Activated T-helper 17 cell treated with anti-CD3 and anti-CD28 coated beads, Interleukin-2, amount 50 U/mL, for 72 hours (primary cell): ENCODE results near the gene FRMD1. TPM values are rescaled to one million over a fixed set of nuclear protein-coding genes. Genes with fewer than 3 reads are reported as not detected.

ENCODE experiments used
- ATAC-seq: fragments of 150-1000 bp; cut with Tn5 transposase; replicated peaks from 2 replicates; pipeline ENCODE4 v1.10.0; 2021; ENCODE audit warnings: mild to moderate bottlenecking, moderate library complexity
- H3K27ac Mint-ChIP-seq: one replicate; pipeline ENCODE4 v1.8.0; 2022; ENCODE audit warnings: mixed read lengths
- H3K27me3 Mint-ChIP-seq: one replicate; pipeline ENCODE4 v1.8.0; 2022; ENCODE audit warnings: mixed read lengths
- H3K36me3 Mint-ChIP-seq: one replicate; pipeline ENCODE4 v1.8.0; 2022; ENCODE audit warnings: low read depth, mild to moderate bottlenecking, mixed read lengths
- H3K4me1 Mint-ChIP-seq: one replicate; pipeline ENCODE4 v1.8.0; 2022; ENCODE audit warnings: mixed read lengths
- H3K4me3 Mint-ChIP-seq: one replicate; pipeline ENCODE4 v1.8.0; 2022; ENCODE audit warnings: mild to moderate bottlenecking, mixed read lengths
- H3K9me3 Mint-ChIP-seq: one replicate; pipeline ENCODE4 v1.8.0; 2022; ENCODE audit warnings: mixed read lengths
- total RNA-seq, 2 donors: library from RNA; stranded (reverse); gene quantifications; one replicate each; pipeline ENCODE4 v1.2.3, GENCODE V29; 2022

The FRMD1 gene
- total RNA-seq, 2 donors from 2014 or later: not detected

DNA sequence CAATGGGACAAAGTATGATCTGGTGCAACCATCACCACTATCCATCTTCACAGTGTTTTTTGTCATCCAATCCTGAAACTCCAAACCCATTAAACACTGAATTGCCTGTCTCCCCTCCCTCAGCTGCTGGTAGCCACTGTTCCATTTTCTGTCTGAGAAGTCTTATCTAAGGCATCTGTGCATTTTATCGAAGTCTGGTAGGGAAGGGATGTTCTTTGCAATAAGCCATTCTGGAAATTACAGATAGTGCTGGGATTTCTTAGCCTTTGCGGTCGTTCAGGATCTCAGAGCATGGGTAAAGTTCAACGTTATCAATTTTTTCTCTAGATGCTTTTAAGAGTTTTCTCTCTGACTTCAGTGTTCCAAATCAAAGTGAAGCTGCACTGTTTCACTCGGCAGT, 57.4 kb downstream of the FRMD1 start:
- Mint-ChIP-seq H3K9me3 (no peaks in the 10 kb centered on the region), H3K27me3 (peaks cover 15% of the 10 kb centered on the region)
- no peak for ATAC-seq

DNA sequence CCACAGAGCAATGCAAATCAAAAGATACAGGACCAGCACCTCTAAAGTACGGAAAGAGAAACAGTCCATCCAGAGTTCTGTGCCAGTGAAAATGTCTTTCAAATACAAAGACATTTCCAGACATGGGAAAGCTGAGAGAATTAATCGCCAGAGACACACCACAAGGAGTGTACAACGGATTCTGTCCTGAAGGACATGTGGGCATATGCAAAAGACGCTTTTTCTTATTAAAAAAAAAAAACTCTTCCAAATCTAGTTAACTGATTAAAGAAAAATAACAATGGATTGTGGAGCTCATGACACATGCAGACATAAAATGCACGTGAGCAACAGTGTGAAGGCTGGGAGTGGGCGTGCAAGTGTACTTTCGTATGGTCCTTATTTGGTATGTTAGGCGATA, 58.8 kb downstream of the FRMD1 start:
- H3K4me3 Mint-ChIP-seq: no peak overlapping the region
- H3K27ac Mint-ChIP-seq: no peak overlapping the region
- no peaks in the 10 kb centered on the region for H3K36me3 Mint-ChIP-seq
- no peaks in the 10 kb centered on the region for H3K9me3 Mint-ChIP-seq
- H3K27me3 Mint-ChIP-seq: peaks cover 11% of the 10 kb centered on the region
- no peak for ATAC-seq
- no peaks in the 10 kb centered on the region for H3K4me1 Mint-ChIP-seq

More for the DNA sequence above, 57.4 kb downstream of the FRMD1 start:
- H3K4me3 Mint-ChIP-seq: no peak overlapping the region
- H3K4me1 Mint-ChIP-seq: no peaks in the 10 kb centered on the region
- H3K27ac Mint-ChIP-seq: no peak overlapping the region
- H3K36me3 Mint-ChIP-seq: no peaks in the 10 kb centered on the region

DNA sequence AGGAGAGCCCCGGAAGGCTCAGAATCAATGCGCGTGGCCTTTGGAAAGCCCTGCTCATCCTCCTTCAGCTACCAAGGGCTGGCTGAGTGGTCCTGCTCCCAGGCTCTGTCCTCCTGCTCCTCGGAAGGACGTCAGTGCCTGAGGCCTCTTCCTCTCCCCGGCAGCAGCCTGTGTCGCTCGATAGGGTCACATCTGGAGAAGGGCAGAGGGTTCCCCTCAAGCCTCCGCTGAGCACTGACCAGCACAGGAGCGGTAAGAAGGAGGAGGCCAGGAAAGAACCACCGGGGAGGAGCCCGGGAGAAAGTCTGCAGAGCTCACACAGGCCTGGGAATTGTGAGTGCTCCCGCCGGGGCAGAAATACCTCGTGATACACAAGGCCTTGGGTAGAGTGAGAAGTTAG, 60.3 kb downstream of the FRMD1 start:
- Mint-ChIP-seq H3K4me1 (no peaks in the 10 kb centered on the region), H3K27me3 (peaks cover 11% of the 10 kb centered on the region), H3K9me3 (no peaks in the 10 kb centered on the region), H3K27ac (no peak overlapping the region), H3K4me3 (no peak overlapping the region), H3K36me3 (no peaks in the 10 kb centered on the region)
- no peak for ATAC-seq

DNA sequence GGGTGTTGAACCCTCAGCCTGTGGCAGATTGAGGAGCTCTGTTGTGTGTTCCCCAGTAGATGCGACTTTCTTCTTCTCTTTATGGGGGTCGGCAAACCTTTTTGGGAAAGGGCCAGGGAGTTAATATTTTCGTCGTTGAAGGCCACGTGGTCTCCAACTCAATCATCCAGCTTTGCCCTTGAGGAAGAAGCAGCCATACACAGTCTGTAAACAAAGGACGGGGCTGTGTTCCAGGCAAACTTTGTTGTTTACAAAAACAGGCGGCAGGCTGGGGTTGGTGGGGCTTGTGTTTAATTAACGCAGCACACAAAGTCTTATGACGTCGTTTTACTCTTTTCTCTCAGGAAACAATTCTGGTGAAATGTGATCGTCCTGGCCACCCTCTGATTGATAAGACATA, 61.4 kb downstream of the FRMD1 start:
- Mint-ChIP-seq H3K36me3 (no peaks in the 10 kb centered on the region), H3K27me3 (peaks cover 11% of the 10 kb centered on the region), H3K4me1 (no peaks in the 10 kb centered on the region), H3K4me3 (no peak overlapping the region), H3K9me3 (no peaks in the 10 kb centered on the region), H3K27ac (no peak overlapping the region)
- no peak for ATAC-seq

DNA sequence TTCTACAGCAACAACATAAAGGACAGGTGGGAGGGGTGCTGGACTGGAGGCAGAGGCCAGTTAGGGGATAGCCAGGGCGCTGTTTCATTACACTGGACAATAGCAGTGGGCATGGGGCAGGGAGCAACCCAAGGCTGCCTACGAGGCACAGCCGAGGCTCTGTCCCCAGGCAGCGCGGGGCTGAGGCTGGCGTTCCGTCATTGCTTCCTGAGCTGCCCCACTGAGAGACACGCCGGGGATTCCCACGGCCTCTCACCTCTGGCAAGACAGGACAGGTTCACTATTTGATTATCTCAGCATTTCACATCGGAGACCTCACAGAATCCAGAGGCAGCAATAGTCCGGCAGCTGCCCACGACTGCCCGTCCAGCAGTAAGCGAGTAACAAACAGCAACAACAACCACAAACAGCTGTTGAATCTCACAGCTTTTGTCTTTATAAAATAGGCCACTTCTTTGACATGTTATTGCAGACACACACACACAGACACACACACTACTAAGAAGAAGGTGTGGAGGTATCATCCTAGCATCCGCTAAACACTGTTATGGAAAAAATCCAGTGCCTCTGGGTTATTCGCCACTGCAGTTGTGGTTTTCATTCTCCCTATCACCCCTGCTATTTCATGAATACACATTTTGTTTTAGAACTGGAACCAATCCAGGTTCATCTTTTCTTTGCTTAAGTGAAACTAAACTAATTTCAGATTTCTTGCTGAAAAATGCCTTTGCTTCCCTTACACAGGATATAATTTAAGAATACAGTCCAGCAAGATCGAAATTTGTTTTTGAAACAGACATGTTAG, 62.1 kb downstream of the FRMD1 start:
- peaks cover 3% of the 10 kb centered on the region for H3K9me3 Mint-ChIP-seq
- H3K27me3 Mint-ChIP-seq: peaks cover 11% of the 10 kb centered on the region
- no peaks in the 10 kb centered on the region for H3K4me1 Mint-ChIP-seq
- H3K36me3 Mint-ChIP-seq: no peaks in the 10 kb centered on the region
- no peak overlapping the region for H3K27ac Mint-ChIP-seq
- no peak overlapping the region for H3K4me3 Mint-ChIP-seq
- ATAC-seq: no peak

DNA sequence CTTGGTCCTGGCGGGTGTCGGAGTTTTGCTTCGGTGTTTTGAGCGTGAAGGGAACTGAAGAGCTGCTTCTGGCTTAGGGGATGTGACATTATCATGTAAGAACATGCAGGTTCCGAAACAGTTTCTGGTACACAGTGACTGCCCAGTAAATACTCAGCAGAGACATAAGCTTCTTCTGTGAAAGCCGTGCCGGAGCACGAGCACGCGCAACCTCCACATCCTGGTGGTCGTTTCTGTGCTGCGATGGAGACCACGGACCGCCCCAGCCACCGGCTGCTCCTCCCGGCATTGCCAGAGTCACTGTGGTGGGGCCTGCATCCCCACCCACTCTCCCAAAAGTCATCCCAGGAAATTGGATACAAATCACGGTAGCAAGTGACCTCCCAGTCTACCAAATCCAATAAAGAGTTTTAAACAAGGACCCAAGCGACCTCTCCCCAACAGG, 62.8 kb downstream of the FRMD1 start:
- no peak for ATAC-seq
- H3K36me3 Mint-ChIP-seq: no peaks in the 10 kb centered on the region

DNA sequence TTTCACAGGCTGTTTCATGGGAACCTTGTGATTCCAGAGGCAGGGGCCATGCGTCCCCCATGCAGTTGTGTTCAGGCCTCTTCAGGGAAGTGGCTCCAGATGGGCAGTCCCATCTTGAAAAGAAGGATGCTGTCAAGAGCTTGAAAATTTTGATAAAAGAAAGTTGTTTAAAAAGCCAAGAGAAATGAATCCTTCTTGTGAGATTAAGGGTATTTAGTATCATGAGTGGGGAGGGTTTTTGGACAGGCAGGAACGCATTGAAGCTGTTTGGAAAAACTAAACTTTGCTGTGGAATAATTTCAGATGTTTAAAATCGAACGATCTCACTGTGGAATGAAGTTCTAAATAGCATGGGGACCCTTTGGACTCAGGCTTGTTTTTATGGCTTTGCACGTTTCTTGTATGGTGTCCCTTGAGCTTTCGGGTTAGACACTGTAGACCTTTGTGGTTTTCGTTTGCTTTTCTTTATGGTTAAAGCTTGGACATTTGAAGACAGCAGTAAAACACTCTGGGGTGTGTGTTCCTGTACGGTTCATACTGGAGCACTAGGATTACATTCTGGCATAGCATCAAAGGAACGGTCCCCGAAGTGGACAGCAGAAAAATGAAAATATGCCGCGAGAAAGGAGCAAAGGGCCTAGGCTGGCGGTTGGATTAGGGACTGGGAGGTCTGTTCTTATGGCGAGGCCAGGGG, 63.4 kb downstream of the FRMD1 start:
- no peak overlapping the region for H3K27ac Mint-ChIP-seq
- no peaks in the 10 kb centered on the region for H3K36me3 Mint-ChIP-seq
- no peak overlapping the region for H3K4me3 Mint-ChIP-seq
- H3K27me3 Mint-ChIP-seq: peaks cover 11% of the 10 kb centered on the region
- H3K9me3 Mint-ChIP-seq: peaks cover 15% of the 10 kb centered on the region
- no peak for ATAC-seq
- no peaks in the 10 kb centered on the region for H3K4me1 Mint-ChIP-seq

More for the DNA sequence above, 62.8 kb downstream of the FRMD1 start:
- H3K9me3 Mint-ChIP-seq: peaks cover 9% of the 10 kb centered on the region
- H3K27me3 Mint-ChIP-seq: peaks cover 11% of the 10 kb centered on the region
- H3K4me1 Mint-ChIP-seq: no peaks in the 10 kb centered on the region
- no peak overlapping the region for H3K4me3 Mint-ChIP-seq
- no peak overlapping the region for H3K27ac Mint-ChIP-seq

DNA sequence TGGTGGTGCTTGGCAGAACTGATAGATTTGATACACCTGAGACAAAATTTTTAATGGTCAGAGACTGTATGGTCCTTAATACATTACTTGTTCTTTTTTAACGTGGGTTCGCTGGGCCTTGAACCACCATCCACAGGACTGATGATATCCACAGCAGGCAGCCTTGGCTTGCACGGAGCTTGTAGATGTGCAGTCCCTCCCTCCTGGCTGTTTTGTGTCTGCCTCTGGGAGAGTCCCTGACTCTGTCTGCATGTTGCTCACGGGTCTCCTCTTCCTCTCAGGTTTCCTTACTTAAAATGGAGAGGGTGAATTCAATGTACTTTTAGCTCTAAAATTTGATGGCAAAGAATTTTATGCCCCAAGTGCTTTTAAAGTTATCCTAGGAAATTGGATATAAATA, 64.0 kb downstream of the FRMD1 start:
- H3K27me3 Mint-ChIP-seq: peaks cover 11% of the 10 kb centered on the region

DNA sequence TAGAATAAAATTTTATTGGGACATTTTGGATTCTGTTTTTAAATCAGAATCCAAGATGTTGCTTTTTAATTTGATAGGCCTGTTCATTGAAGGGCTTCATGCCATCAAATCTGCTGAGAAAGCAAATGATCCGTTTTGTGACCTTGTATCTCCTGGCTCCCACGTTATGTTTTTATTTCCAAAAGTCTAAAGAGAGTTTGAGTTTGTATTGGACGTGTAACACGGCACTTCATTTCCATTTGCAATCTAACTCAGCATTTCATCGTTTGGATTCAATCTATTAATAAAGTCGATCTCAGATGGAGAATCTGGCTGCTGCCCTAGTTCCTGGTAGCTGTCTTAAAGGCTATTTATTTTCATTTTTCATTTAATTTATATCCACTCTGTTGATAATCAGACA, 64.6 kb downstream of the FRMD1 start:
- Mint-ChIP-seq H3K9me3 (peaks cover 20% of the 10 kb centered on the region), H3K4me1 (no peaks in the 10 kb centered on the region), H3K4me3 (no peak overlapping the region), H3K27ac (no peak overlapping the region), H3K27me3 (peaks cover 11% of the 10 kb centered on the region), H3K36me3 (no peaks in the 10 kb centered on the region)
- ATAC-seq: no peak

More for the DNA sequence above, 64.0 kb downstream of the FRMD1 start:
- H3K4me3 Mint-ChIP-seq: no peak overlapping the region
- peaks cover 20% of the 10 kb centered on the region for H3K9me3 Mint-ChIP-seq
- no peaks in the 10 kb centered on the region for H3K4me1 Mint-ChIP-seq
- H3K27ac Mint-ChIP-seq: no peak overlapping the region
- no peak for ATAC-seq
- no peaks in the 10 kb centered on the region for H3K36me3 Mint-ChIP-seq

DNA sequence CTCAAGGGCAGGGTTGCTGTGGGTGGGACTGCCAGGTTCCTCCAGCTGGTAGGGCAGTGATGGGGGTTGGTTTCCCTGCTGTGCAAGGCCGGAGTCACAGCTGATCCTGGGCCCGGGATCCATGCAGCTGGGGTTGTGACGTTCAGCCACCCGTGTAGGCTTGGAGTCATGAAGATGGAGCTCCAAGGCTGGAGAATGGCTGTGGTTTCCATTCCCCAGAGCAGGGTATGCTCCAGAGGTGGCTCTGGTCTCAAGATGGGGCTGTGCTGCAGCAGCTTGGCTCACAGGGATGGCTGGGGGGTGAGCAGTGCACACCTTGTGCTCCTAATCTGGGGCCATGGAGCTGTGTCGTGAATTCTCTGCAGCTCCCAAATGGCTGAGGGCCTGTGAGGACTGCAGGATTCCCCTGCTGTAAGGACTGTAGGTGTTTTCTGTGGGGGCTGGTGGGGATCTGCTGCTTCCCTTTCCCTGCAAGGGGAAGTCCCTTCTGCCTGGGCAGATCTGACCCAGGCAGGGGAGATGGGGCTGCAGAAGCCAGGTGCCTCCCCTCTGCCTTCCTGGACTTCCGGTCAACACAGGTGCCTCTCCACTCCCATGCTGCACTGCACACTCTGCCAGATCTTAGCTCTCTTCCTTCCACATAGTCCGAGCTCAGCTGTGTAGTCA, 65.6 kb downstream of the FRMD1 start:
- peaks cover 20% of the 10 kb centered on the region for H3K9me3 Mint-ChIP-seq
- no peak for ATAC-seq
- peaks cover 11% of the 10 kb centered on the region for H3K27me3 Mint-ChIP-seq
- no peaks in the 10 kb centered on the region for H3K36me3 Mint-ChIP-seq
- H3K27ac Mint-ChIP-seq: no peak overlapping the region
- no peaks in the 10 kb centered on the region for H3K4me1 Mint-ChIP-seq
- H3K4me3 Mint-ChIP-seq: no peak overlapping the region

DNA sequence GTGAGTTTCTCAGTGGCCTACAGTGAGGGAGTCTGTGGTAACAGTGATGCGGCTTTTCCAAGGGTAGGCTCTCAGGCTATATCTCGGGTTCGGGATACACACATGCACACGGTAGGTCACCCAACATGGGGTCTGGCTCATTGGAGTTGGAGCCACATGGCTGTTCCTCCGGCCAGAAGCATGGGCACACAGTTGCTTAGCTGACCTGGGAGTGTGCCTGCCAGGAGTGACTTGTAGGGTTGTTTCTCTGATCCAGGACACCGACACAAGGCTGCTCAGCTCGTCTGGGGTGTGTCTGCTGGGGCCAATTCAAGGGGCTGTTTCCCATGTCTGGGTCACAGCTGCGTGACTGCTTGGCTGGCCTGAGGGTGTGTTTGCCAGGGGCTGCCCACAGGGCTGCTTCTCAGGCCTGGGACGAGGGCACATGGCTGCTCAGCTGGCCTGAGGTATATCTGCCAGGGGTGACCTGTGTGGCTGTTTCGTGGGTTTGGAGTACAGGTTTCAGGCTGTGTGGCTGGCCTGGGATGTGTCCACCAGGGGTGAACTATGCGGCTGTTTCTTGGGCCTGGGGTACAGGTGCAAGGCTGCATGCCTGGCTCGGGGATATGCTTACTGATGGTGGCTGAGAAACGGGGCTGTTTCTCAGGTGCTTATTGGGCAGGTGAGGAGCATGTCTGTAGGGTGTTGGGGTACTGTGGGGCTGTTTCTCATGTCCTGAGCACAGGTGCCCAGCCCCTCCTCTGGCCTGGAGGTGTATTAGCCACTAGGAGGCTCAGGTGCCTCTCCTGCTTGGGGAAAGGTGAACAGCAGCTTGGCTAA, 66.4 kb downstream of the FRMD1 start:
- Mint-ChIP-seq H3K27me3 (peaks cover 11% of the 10 kb centered on the region), H3K36me3 (no peaks in the 10 kb centered on the region), H3K27ac (no peak overlapping the region), H3K9me3 (peaks cover 20% of the 10 kb centered on the region), H3K4me3 (no peak overlapping the region), H3K4me1 (no peaks in the 10 kb centered on the region)
- ATAC-seq: no peak

DNA sequence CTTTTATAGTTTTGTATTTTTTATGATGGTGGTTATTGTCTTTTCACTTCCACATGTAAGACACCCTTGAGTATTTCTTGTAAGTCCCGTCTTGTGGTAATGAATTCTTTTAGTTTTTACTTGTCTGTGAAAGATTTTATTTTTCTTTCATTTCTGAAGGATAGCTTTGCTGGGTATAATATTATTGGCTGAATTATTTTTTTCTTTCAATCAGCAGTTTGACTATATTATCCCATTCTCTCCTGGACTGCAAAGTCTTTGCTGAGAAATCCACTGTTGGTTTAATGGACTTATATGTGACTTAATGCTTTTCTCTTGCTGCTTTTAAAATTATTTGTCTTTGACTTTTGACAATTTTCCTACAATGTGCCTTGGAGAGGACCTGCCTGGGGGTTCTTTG, 67.7 kb downstream of the FRMD1 start:
- no peaks in the 10 kb centered on the region for H3K36me3 Mint-ChIP-seq
- no peak overlapping the region for H3K4me3 Mint-ChIP-seq
- H3K27me3 Mint-ChIP-seq: peaks cover 5% of the 10 kb centered on the region
- no peaks in the 10 kb centered on the region for H3K4me1 Mint-ChIP-seq
- no peak overlapping the region for H3K27ac Mint-ChIP-seq
- no peak for ATAC-seq
- peaks cover 20% of the 10 kb centered on the region for H3K9me3 Mint-ChIP-seq

DNA sequence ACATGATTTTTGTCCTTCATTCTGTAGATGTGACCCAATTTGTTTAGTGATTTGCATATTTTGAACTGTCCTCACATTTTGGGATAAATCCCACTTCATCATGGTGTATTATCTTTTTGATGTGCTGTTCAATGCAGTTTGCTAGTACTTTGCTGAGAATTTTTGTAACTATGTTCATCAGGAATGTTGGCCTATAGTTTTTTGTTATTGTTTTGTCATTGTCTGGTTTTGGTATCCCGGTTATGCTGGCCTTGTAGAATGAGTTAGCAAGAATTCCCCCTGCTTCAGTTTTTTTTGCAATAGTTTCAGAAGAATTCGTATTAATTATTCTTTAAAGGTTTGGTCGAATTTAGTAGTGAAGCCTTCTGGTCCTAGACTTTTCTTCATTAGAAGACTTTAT, 69.7 kb downstream of the FRMD1 start:
- Mint-ChIP-seq H3K27me3 (no peaks in the 10 kb centered on the region), H3K36me3 (no peaks in the 10 kb centered on the region), H3K27ac (no peak overlapping the region), H3K4me1 (no peaks in the 10 kb centered on the region), H3K4me3 (no peak overlapping the region), H3K9me3 (peaks cover 20% of the 10 kb centered on the region)
- ATAC-seq: no peak
